GM23338 (cell line): ENCODE results near the gene RIMS4.

Source experiments
- EZH2 ChIP-seq: fragments of 200-600 bp; sonication (generic); IDR thresholded peaks from one replicate; pipeline ENCODE4 v1.8.0; 2017; ENCODE audit warnings: antibody characterized with exemption, mild to moderate bottlenecking, low read depth; ENCODE audit not compliant: unreplicated experiment
- POLR2AphosphoS5 ChIP-seq: IDR thresholded peaks from 2 replicates; pipeline ENCODE4 v1.6.1; 2016; ENCODE audit warnings: antibody characterized with exemption, low read depth
- TF ChIP-seq, protein P1 (sequence below), 2 experiments: fragments of 200-600 bp in 1 of 2; sonication (generic) in 1 of 2; conservative IDR thresholded peaks; 2 replicates each; pipeline versions ENCODE4 v1.5.1 to v1.6.1; 2016 to 2017; ENCODE audit warnings: antibody characterized with exemption in 2 of 2, low read depth in 2 of 2, mild to moderate bottlenecking in 2 of 2, moderate library complexity in 1 of 2

DNA sequence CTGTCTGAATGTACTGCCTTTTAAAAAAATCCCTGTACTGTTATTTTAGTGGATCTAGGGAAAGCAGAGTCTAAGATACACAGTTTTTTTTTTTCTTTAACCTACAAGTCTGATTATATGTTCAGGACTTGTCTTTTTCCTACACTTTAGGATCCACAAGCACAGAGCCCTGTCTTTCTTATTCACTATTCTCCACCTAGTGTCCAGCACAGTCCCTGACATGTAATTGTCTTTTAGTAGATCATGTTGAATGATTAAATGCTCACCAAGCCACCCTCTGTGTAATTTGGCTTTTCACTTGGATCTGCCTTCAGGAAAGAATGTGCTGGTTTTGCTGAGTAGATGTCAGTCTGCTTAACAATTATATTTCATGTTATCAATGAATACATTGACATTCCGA lies 39.4 kb upstream of the RIMS4 start:
- TF ChIP-seq POLR2AphosphoS5 (no peak), EZH2 (no peak)
- TF ChIP-seq, protein P1, sequence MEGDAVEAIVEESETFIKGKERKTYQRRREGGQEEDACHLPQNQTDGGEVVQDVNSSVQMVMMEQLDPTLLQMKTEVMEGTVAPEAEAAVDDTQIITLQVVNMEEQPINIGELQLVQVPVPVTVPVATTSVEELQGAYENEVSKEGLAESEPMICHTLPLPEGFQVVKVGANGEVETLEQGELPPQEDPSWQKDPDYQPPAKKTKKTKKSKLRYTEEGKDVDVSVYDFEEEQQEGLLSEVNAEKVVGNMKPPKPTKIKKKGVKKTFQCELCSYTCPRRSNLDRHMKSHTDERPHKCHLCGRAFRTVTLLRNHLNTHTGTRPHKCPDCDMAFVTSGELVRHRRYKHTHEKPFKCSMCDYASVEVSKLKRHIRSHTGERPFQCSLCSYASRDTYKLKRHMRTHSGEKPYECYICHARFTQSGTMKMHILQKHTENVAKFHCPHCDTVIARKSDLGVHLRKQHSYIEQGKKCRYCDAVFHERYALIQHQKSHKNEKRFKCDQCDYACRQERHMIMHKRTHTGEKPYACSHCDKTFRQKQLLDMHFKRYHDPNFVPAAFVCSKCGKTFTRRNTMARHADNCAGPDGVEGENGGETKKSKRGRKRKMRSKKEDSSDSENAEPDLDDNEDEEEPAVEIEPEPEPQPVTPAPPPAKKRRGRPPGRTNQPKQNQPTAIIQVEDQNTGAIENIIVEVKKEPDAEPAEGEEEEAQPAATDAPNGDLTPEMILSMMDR (conservative IDR thresholded peaks at IDR 0.05; ENCODE audit: low read depth in 2 of 2): peak; percentile 18 to 31; a peak in 2 of 4 replicates
